CD8-positive, alpha-beta memory T cell (primary cell): ENCODE measurements around the gene THRB. TPM values are rescaled to one million over a fixed set of nuclear protein-coding genes. Genes with fewer than 3 reads are reported as not detected.

Experiments used
- CTCF ChIA-PET: fragments of 350-600 bp; sonication (Branson Sonifier 250); formaldehyde crosslinking; loops from one replicate; lab custom pipeline; 2021; ENCODE audit warnings: antibody characterized with exemption; lab: Charles Lee
- POLR2A ChIA-PET: fragments of 350-600 bp; sonication (Branson Sonifier 250); formaldehyde crosslinking; loops from one replicate; lab custom pipeline; 2021; ENCODE audit warnings: antibody characterized with exemption; lab: Charles Lee
- DNase-seq, 5 donors: peaks; one replicate each; pipeline versions ENCODE4 v3.0.0 to v3.0.0-alpha.2; 2020 to 2022; ENCODE audit warnings: mixed read lengths in 1 of 5
- H3K27ac ChIP-seq: one replicate; pipeline ENCODE4 v1.7.0; 2013; ENCODE audit warnings: low read depth, mild to moderate bottlenecking, low read length, moderate library complexity
- H3K27me3 ChIP-seq: 2 replicates; pipeline ENCODE4 v1.7.0; 2013; ENCODE audit warnings: low read length, mild to moderate bottlenecking; ENCODE audit not compliant: insufficient read depth, poor library complexity, severe bottlenecking
- H3K36me3 ChIP-seq: 2 replicates; pipeline ENCODE4 v1.7.0; 2013; ENCODE audit warnings: mild to moderate bottlenecking, low read length, moderate library complexity; ENCODE audit not compliant: insufficient read depth
- H3K4me1 ChIP-seq: 2 replicates; pipeline ENCODE4 v1.7.0; 2013; ENCODE audit warnings: mild to moderate bottlenecking, low read length, moderate library complexity; ENCODE audit not compliant: insufficient read depth
- H3K4me3 ChIP-seq: 2 replicates; pipeline ENCODE4 v1.7.0; 2013; ENCODE audit warnings: mild to moderate bottlenecking, low read length
- H3K9me3 ChIP-seq: 2 replicates; pipeline ENCODE4 v1.7.0; 2013; ENCODE audit warnings: mild to moderate bottlenecking, low read length
- H3K27ac Mint-ChIP-seq, 8 donors: one replicate each; pipeline ENCODE4 v1.8.0; 2020 to 2021; ENCODE audit warnings: mixed read lengths in 8 of 8, mild to moderate bottlenecking in 6 of 8, inconsistent platforms in 3 of 8, moderate library complexity in 3 of 8
- H3K27me3 Mint-ChIP-seq, 2 donors: one replicate each; pipeline ENCODE4 v1.8.0; 2020 to 2021; ENCODE audit warnings: mixed read lengths in 2 of 2, mild to moderate bottlenecking in 1 of 2, moderate library complexity in 1 of 2
- H3K36me3 Mint-ChIP-seq, 3 donors: one replicate each; pipeline ENCODE4 v1.8.0; 2020 to 2021; ENCODE audit warnings: mixed read lengths in 3 of 3, inconsistent platforms in 1 of 3, mild to moderate bottlenecking in 1 of 3
- H3K4me1 Mint-ChIP-seq, 3 donors: one replicate each; pipeline ENCODE4 v1.8.0; 2020 to 2021; ENCODE audit warnings: mixed read lengths in 3 of 3, inconsistent platforms in 1 of 3, mild to moderate bottlenecking in 1 of 3
- H3K4me3 Mint-ChIP-seq, 7 donors: one replicate each; pipeline ENCODE4 v1.8.0; 2020 to 2021; ENCODE audit warnings: mixed read lengths in 7 of 7, mild to moderate bottlenecking in 6 of 7, moderate library complexity in 4 of 7, inconsistent platforms in 2 of 7
- H3K9me3 Mint-ChIP-seq, 5 donors: one replicate each; pipeline ENCODE4 v1.8.0; 2020 to 2022; ENCODE audit warnings: mixed read lengths in 5 of 5, mild to moderate bottlenecking in 3 of 5, moderate library complexity in 2 of 5, inconsistent platforms in 1 of 5
- polyA plus RNA-seq: library from polyadenylated mRNA; unstranded; fragments of 300-500 nt; fragmentation: Illumina TruSeq; gene quantifications from one replicate; pipeline ENCODE4 v1.2.3, GENCODE V29; 2021
- total RNA-seq, 2 experiments: library from RNA; stranded (reverse); gene quantifications; one replicate each; pipeline ENCODE4 v1.2.3, GENCODE V29; 2021

THRB gene
- total and polyA plus RNA-seq, 3 experiments from 2014 or later = not detected

- no peak overlapping the region for H3K27ac ChIP-seq
- H3K9me3 ChIP-seq = no peaks in the 10 kb centered on the region
- Mint-ChIP-seq H3K27me3 (peaks cover 0 to 2% of the 10 kb centered on the region in 2 donors), H3K4me1 (no peaks in the 10 kb centered on the region), H3K4me3 (no peak overlapping the region), H3K9me3 (peaks cover 0 to 2% (median 0%) of the 10 kb centered on the region in 5 donors), H3K36me3 (no peaks in the 10 kb centered on the region), H3K27ac (no peak overlapping the region)
- H3K27me3 ChIP-seq = no peaks in the 10 kb centered on the region
- H3K4me1 ChIP-seq = no peaks in the 10 kb centered on the region
- no peak for DNase-seq
- ChIA-PET POLR2A (no interaction called here), CTCF (no interaction called here)
- no peak overlapping the region for H3K4me3 ChIP-seq
- no peaks in the 10 kb centered on the region for H3K36me3 ChIP-seq
These were observed 126.0 kb downstream of the THRB start for GRCh38 chr3:24368605-24369004.

- Mint-ChIP-seq H3K9me3 (peaks cover 0 to 2% (median 0%) of the 10 kb centered on the region in 5 donors), H3K4me1 (no peaks in the 10 kb centered on the region), H3K4me3 (no peak overlapping the region), H3K27ac (no peak overlapping the region), H3K27me3 (peaks cover 0 to 2% of the 10 kb centered on the region in 2 donors), H3K36me3 (no peaks in the 10 kb centered on the region)
- ChIA-PET POLR2A (no interaction called here), CTCF (no interaction called here)
- Histone ChIP-seq H3K27me3 (no peaks in the 10 kb centered on the region), H3K4me3 (no peak overlapping the region), H3K27ac (no peak overlapping the region), H3K4me1 (no peaks in the 10 kb centered on the region), H3K36me3 (no peaks in the 10 kb centered on the region), H3K9me3 (no peaks in the 10 kb centered on the region)
- no peak for DNase-seq
These were observed 126.9 kb downstream of the THRB start for GRCh38 chr3:24367664-24368264.

GRCh38 chr3:24367216-24367615, 127.4 kb downstream of the THRB start:
- Mint-ChIP-seq H3K4me3 (no peak overlapping the region), H3K36me3 (no peaks in the 10 kb centered on the region), H3K4me1 (no peaks in the 10 kb centered on the region), H3K9me3 (peaks cover 0 to 2% (median 0%) of the 10 kb centered on the region in 5 donors), H3K27ac (no peak overlapping the region), H3K27me3 (peaks cover 0 to 2% of the 10 kb centered on the region in 2 donors)
- Histone ChIP-seq H3K4me1 (no peaks in the 10 kb centered on the region), H3K27me3 (no peaks in the 10 kb centered on the region), H3K9me3 (no peaks in the 10 kb centered on the region), H3K27ac (no peak overlapping the region), H3K4me3 (no peak overlapping the region), H3K36me3 (no peaks in the 10 kb centered on the region)
- DNase-seq = no peak
- CTCF ChIA-PET = no interaction called here
- POLR2A ChIA-PET = no interaction called here

GRCh38 chr3:24365168-24365567, 129.5 kb downstream of the THRB start:
- ChIA-PET CTCF (no interaction called here), POLR2A (no interaction called here)
- Histone ChIP-seq H3K4me3 (no peak overlapping the region), H3K27me3 (no peaks in the 10 kb centered on the region), H3K36me3 (no peaks in the 10 kb centered on the region), H3K27ac (no peak overlapping the region), H3K4me1 (no peaks in the 10 kb centered on the region), H3K9me3 (no peaks in the 10 kb centered on the region)
- no peak for DNase-seq
- Mint-ChIP-seq H3K27ac (no peak overlapping the region), H3K4me3 (no peak overlapping the region), H3K27me3 (peaks cover 0 to under 1% of the 10 kb centered on the region in 2 donors), H3K9me3 (peaks cover 0 to 4% (median 0%) of the 10 kb centered on the region in 5 donors), H3K36me3 (no peaks in the 10 kb centered on the region), H3K4me1 (no peaks in the 10 kb centered on the region)

- Mint-ChIP-seq H3K4me1 (no peaks in the 10 kb centered on the region), H3K4me3 (no peak overlapping the region), H3K27me3 (no peaks in the 10 kb centered on the region), H3K36me3 (no peaks in the 10 kb centered on the region), H3K27ac (no peak overlapping the region), H3K9me3 (peaks cover 0 to 4% (median 0%) of the 10 kb centered on the region in 5 donors)
- Histone ChIP-seq H3K9me3 (no peaks in the 10 kb centered on the region), H3K4me1 (no peaks in the 10 kb centered on the region), H3K27ac (no peak overlapping the region), H3K36me3 (no peaks in the 10 kb centered on the region), H3K4me3 (no peak overlapping the region), H3K27me3 (no peaks in the 10 kb centered on the region)
- ChIA-PET POLR2A (no interaction called here), CTCF (no interaction called here)
- no peak for DNase-seq
These were observed 130.3 kb downstream of the THRB start for GRCh38 chr3:24364359-24364758.

- Histone ChIP-seq H3K9me3 (no peaks in the 10 kb centered on the region), H3K4me3 (no peak overlapping the region), H3K4me1 (no peaks in the 10 kb centered on the region), H3K36me3 (no peaks in the 10 kb centered on the region), H3K27me3 (no peaks in the 10 kb centered on the region), H3K27ac (no peak overlapping the region)
- Mint-ChIP-seq H3K36me3 (no peaks in the 10 kb centered on the region), H3K27me3 (no peaks in the 10 kb centered on the region), H3K4me3 (no peak overlapping the region), H3K27ac (no peak overlapping the region), H3K9me3 (peaks cover 0 to 4% (median 0%) of the 10 kb centered on the region in 5 donors), H3K4me1 (no peaks in the 10 kb centered on the region)
- CTCF ChIA-PET = no interaction called here
- no peak for DNase-seq
- POLR2A ChIA-PET = no interaction called here
These were observed 131.4 kb downstream of the THRB start for GRCh38 chr3:24363242-24363641.

- no peak overlapping the region for H3K4me3 Mint-ChIP-seq
- peaks cover 0 to 4% (median 0%) of the 10 kb centered on the region in 5 donors for H3K9me3 Mint-ChIP-seq
- POLR2A ChIA-PET = no interaction called here
These were observed 133.0 kb downstream of the THRB start for GRCh38 chr3:24361623-24362022.

GRCh38 chr3:24360957-24361356, 133.7 kb downstream of the THRB start:
- H3K4me3 Mint-ChIP-seq = no peak overlapping the region
- DNase-seq = no peak
- H3K4me1 Mint-ChIP-seq = no peaks in the 10 kb centered on the region
- ChIA-PET CTCF (no interaction called here), POLR2A (no interaction called here)
- H3K4me1 ChIP-seq = no peaks in the 10 kb centered on the region
- no peaks in the 10 kb centered on the region for H3K36me3 Mint-ChIP-seq
- no peaks in the 10 kb centered on the region for H3K27me3 Mint-ChIP-seq
- H3K9me3 ChIP-seq = no peaks in the 10 kb centered on the region
- no peak overlapping the region for H3K27ac ChIP-seq
- H3K27me3 ChIP-seq = no peaks in the 10 kb centered on the region
- H3K36me3 ChIP-seq = no peaks in the 10 kb centered on the region
- peaks cover 0 to 4% (median 0%) of the 10 kb centered on the region in 5 donors for H3K9me3 Mint-ChIP-seq
- H3K27ac Mint-ChIP-seq = no peak overlapping the region
- H3K4me3 ChIP-seq = no peak overlapping the region

More at GRCh38 chr3:24361623-24362022, 133.0 kb downstream of the THRB start:
- CTCF ChIA-PET = no interaction called here
- Histone ChIP-seq H3K4me3 (no peak overlapping the region), H3K36me3 (no peaks in the 10 kb centered on the region), H3K27ac (no peak overlapping the region), H3K9me3 (no peaks in the 10 kb centered on the region), H3K4me1 (no peaks in the 10 kb centered on the region), H3K27me3 (no peaks in the 10 kb centered on the region)
- H3K4me1 Mint-ChIP-seq = no peaks in the 10 kb centered on the region
- no peaks in the 10 kb centered on the region for H3K27me3 Mint-ChIP-seq
- no peak for DNase-seq
- H3K27ac Mint-ChIP-seq = no peak overlapping the region
- no peaks in the 10 kb centered on the region for H3K36me3 Mint-ChIP-seq
